SHP77 (cell line): ENCODE measurements around the gene FLVCR2.

Experiments
- DNase-seq, 2 experiments: peaks; one replicate each; lab custom pipeline; 2025; lab: John Stamatoyannopoulos, UW

FLVCR2 gene

GRCh38 chr14:75630695-75631452 is 52.5 kb downstream of the FLVCR2 start:
- DNase-seq = no peak

GRCh38 chr14:75631453-75631831 is 53.0 kb downstream of the FLVCR2 start:
- no peak for DNase-seq

- no peak for DNase-seq
Measured at GRCh38 chr14:75634848-75635247, 56.4 kb downstream of the FLVCR2 start.

DNA sequence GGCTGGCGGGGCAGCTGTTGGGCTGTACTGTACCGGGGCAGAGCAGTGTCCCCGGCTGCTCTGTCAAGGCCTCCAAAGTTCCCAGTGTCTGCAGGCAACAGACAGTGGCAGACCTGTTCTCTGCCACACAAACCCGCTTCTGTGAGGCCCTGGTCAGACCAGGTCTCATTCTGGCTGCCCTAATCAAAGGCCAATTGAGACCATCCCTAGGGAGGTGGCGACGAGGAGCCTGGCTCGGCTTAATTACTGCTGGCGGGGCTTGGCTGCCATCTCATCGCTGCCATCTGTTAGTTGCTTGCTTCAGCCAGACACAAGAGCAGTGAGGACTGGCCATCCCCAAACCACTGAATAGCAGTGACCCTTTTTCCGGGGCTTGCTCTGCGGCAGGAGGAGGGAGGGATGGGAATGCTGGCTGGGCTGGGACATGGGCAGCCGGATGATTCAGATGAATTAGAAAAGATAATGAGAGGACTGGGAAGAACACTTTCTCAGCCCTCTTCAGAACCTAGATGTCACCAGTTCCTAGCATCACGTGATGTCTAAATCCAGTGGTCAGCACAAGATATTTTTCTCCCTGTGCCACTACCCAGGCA is 57.8 kb downstream of the FLVCR2 start:
- no peak for DNase-seq

GRCh38 chr14:75640876-75641275 is 62.5 kb downstream of the FLVCR2 start:
- no peak for DNase-seq

DNA sequence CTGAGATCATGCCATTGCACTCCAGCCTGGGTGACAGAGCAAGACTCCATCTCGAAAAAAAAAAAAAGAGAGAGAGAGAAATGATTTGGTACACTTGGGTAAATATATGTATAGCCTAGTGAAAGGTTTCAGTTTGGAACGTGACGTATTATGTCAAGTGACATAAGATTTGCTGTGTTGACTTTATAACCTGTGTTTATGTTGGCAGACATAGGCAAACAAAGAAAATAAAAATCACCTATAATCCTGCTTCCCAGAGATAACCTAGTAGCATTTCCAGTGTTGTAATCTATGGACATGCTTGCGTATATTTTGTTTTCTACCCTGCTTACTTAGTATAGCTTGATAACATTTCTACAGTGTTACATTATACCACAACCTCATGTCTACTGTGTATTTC is 65.6 kb downstream of the FLVCR2 start:
- no peak for DNase-seq

DNA sequence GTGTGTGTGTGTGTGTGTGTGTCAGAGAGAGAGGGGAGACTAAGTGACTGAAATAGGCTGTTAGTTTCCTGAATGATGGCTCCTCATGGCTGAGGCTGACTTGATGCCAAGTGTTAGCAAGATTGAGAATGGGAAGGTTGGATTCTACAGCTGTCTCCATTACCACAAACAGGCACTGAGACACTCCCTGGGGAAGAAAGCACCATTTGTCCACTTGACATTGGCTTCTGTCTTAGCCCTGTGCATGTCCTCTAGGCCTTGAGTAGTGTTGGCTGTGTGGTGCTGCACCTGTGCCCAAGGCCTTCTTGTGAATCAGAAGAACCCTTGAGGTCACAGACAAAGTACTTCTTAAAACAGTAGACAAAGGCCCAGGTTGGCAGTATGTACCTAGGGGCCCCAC is 66.6 kb downstream of the FLVCR2 start:
- no peak for DNase-seq

- no peak for DNase-seq
Measured at GRCh38 chr14:75646762-75647161, 68.3 kb downstream of the FLVCR2 start.

DNA sequence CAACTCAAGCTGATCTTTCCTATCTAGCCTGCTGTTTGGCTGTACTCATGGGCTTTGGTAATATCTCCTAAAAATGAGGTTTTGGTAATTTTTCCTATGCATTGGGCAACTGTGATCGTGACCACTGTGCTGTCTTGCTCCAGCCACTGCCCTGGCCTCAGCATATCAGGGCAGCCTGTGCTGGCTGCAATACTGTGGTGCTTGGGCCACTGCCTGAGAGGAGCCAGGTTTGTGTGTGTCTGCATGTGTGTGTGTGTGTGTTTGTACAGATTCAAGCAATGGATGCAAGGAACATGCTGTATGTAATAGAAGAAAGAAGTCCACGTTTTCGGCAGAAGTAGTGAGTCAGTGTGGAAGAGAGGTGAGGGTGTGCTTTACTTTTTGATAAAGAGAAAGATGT is 69.2 kb downstream of the FLVCR2 start:
- no peak for DNase-seq

GRCh38 chr14:75648066-75648838 is 69.8 kb downstream of the FLVCR2 start:
- peak; percentile 71 to 84 for DNase-seq

- no peak for DNase-seq
Measured at GRCh38 chr14:75649337-75649736, 70.9 kb downstream of the FLVCR2 start.

DNA sequence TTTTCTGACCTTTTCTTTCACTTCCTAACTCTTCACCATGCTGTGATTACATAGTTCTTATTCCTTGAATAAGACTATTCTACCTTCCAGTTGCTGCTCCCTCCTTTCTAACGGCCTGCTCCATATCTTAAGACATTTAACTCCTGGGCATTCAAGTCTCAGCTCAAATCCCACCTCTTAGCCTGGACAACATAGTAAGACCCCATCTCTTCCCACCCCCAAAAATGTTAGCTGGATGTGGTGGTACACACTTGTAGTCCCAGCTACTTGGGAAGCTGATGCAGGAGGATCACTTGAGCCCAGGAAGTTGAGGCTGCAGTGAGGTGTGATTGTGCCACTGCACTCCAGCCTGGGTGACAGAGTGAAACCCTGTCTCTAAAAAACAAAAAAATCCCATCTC is 71.4 kb downstream of the FLVCR2 start:
- DNase-seq = no peak

GRCh38 chr14:75650253-75651058 is 72.0 kb downstream of the FLVCR2 start:
- no peak for DNase-seq

DNA sequence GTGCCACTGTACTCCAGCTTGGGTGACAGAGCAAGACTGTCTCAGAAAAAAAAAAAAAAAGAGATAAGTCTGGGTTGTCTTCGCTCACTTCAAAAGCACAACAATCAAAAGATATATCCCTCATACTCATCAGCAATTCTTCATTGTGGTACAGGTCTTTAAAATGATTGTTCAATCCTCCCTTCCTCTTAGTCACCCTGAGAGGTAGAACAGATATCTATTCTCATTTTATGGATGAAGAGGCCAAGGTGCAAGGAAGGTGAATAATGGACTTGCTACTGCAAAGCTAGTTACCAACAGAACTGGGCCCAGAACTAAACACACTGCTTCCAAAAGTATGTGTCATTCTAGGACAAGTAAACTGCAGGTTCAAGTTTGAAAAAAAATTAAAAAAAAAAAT is 75.1 kb downstream of the FLVCR2 start:
- DNase-seq = no peak

GRCh38 chr14:75654127-75654732 is 75.8 kb downstream of the FLVCR2 start:
- peak; percentile 37 to 42 for DNase-seq

- no peak for DNase-seq
Measured at GRCh38 chr14:75655235-75655634, 76.8 kb downstream of the FLVCR2 start.

GRCh38 chr14:75657331-75657730 is 78.9 kb downstream of the FLVCR2 start:
- no peak for DNase-seq

DNA sequence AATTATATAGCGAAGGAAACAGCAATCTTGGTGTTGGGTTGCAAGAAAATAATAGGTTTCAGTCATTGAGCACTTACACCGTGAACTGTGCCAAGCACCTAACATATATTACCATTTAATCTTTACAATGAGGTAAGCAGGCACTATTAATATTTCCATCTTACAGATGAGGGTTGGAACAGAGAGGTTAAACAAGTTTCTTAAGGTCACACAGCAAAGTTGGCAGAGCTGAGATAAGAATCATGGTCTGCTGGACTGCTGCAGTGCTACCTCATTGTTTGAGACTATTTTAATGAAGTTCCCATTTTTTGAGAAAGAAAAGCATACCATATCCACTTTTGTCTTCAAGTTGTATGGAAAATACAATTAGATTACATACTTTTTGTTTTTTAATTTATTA is 80.5 kb downstream of the FLVCR2 start:
- DNase-seq = no peak

DNA sequence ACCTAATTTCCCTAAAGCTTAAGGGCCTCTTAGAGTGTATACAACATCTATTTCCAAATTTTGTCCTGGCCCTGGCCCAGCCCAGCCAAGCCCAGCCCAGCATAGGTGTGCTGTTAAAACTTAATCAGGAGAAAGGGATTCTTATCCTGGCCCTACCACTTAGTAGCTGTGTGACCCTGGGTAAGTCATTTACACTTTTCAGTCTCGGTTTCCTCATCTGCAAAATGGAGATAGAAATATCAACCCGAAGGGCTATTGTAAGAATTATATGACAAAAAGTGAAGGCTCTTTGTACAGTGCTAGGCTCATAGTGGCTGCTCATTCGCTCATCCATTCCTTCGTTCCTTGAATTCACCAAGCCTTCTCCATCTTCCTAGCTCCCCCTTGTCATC is 81.8 kb downstream of the FLVCR2 start:
- no peak for DNase-seq

- DNase-seq = peak; percentile 96 to 99
Measured at GRCh38 chr14:75660630-75661498, 82.4 kb downstream of the FLVCR2 start, which contains the start of the genes ERG28 and TTLL5. ERG28 (minus strand) TSS chr14:75660876; CDS start chr14:75657502, 3,374 bp downstream. TTLL5 (plus strand) TSS chr14:75661246; CDS start chr14:75663150, 1,904 bp downstream.

DNA sequence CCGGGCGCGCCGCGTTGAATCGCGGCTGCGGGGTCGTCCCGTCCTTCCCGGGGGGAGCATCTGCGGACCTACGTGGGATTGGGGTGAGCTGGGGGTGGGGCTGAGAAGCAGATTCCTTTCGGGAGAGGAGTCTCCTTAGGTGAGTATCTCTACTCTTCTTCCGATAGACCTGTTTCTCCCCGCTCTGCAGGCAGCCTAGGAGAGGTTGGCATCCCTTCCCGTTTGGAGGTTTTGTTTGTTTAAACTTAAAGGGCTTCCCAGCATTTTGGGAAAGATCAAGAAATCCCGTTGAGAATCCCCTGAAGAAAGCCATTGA is 83.0 kb downstream of the FLVCR2 start:
- DNase-seq = no peak
